Keratinocyte (primary cell): ENCODE results near the gene FGF19. TPM values are rescaled to one million over a fixed set of nuclear protein-coding genes. Genes with fewer than 3 reads are reported as not detected.

Experiments
- DNase-seq: peaks from one replicate; pipeline ENCODE4 v3.0.0-alpha.2; 2011; ENCODE audit warnings: low read depth, missing footprints, low spot score
- FAIRE-seq: peaks from 2 replicates; lab custom pipeline; 2011; peaks lifted over from hg19 to GRCh38; lab: Jason Lieb, UNC
- H2AFZ ChIP-seq: 2 replicates; pipeline ENCODE4 v1.6.0; 2012; ENCODE audit warnings: low read length, control low read depth, inconsistent platforms; ENCODE audit not compliant: control insufficient read depth
- H3K27ac ChIP-seq: 2 replicates; pipeline ENCODE4 v1.5.1; 2011; ENCODE audit warnings: low read length; ENCODE audit not compliant: control insufficient read depth, insufficient read depth
- H3K27me3 ChIP-seq: 3 replicates; pipeline ENCODE4 v1.6.0; 2011; ENCODE audit warnings: low read length; ENCODE audit not compliant: control insufficient read depth, insufficient read depth; ENCODE audit errors: extremely low read depth
- H3K36me3 ChIP-seq, 2 experiments: 2 replicates in 1 of 2; 3 replicates in 1 of 2; pipeline ENCODE4 v1.5.1; 2011; ENCODE audit warnings: low read length in 2 of 2, mild to moderate bottlenecking in 1 of 2; ENCODE audit not compliant: control insufficient read depth in 2 of 2, insufficient read depth in 2 of 2; ENCODE audit errors: extremely low read depth in 1 of 2
- H3K4me1 ChIP-seq: 3 replicates; pipeline ENCODE4 v1.5.1; 2011; ENCODE audit warnings: low read length; ENCODE audit not compliant: control insufficient read depth, insufficient read depth; ENCODE audit errors: extremely low read depth
- H3K4me2 ChIP-seq: 3 replicates; pipeline ENCODE4 v1.6.0; 2011; ENCODE audit warnings: low read depth, low read length; ENCODE audit not compliant: control insufficient read depth, insufficient read depth; ENCODE audit errors: extremely low read depth
- H3K4me3 ChIP-seq, 3 experiments: fragments of 200-600 bp in 1 of 3; sonication (generic) in 1 of 3; 2 replicates in 2 of 3; 3 replicates in 1 of 3; pipeline ENCODE4 v1.5.1; 2011 to 2016; ENCODE audit warnings: low read length in 3 of 3, mild to moderate bottlenecking in 3 of 3, control low read depth in 2 of 3, inconsistent platforms in 1 of 3, low read depth in 1 of 3, mixed read lengths in 1 of 3, mixed run types in 1 of 3, moderate library complexity in 1 of 3; ENCODE audit not compliant: control insufficient read depth in 2 of 3, insufficient read depth in 2 of 3; ENCODE audit errors: extremely low read depth in 1 of 3
- H3K79me2 ChIP-seq: 2 replicates; pipeline ENCODE4 v1.6.0; 2012; ENCODE audit warnings: low read length; ENCODE audit not compliant: control insufficient read depth, insufficient read depth
- H3K9ac ChIP-seq: 3 replicates; pipeline ENCODE4 v1.6.0; 2011; ENCODE audit warnings: low read length; ENCODE audit not compliant: control insufficient read depth, insufficient read depth; ENCODE audit errors: extremely low read depth
- H3K9me1 ChIP-seq: 3 replicates; pipeline ENCODE4 v1.6.0; 2011; ENCODE audit warnings: low read length; ENCODE audit not compliant: control insufficient read depth, insufficient read depth; ENCODE audit errors: extremely low read depth
- H3K9me3 ChIP-seq: 2 replicates; pipeline ENCODE4 v1.5.1; 2012; ENCODE audit warnings: low read depth, low read length; ENCODE audit not compliant: control insufficient read depth
- H4K20me1 ChIP-seq: 3 replicates; pipeline ENCODE4 v1.6.0; 2011; ENCODE audit warnings: low read length; ENCODE audit not compliant: control insufficient read depth, insufficient read depth; ENCODE audit errors: extremely low read depth
- EZH2 ChIP-seq: IDR thresholded peaks from one replicate; pipeline ENCODE4 v1.6.1; 2012; ENCODE audit warnings: inconsistent platforms, mild to moderate bottlenecking, low read length, moderate library complexity
- dilution Hi-C: fragments of 300-500 bp; cut with MboI; formaldehyde crosslinking; loops from one replicate; pipeline ENCODE4 v1.7.0; 2020; ENCODE audit warnings: low sequenced_read_pairs; ENCODE audit not compliant: extremely low pct_ligation_motif_present
- polyA plus RNA-seq, 5 experiments: library from polyadenylated mRNA; depleted of rRNA in 3 of 5; stranded (reverse) in 3 of 5; stranded (forward) in 1 of 5; unstranded in 1 of 5; fragments of >200 nt; gene quantifications; 1 replicate in 1 of 5; 2 replicates in 3 of 5; 3 replicates in 1 of 5; pipeline versions ENCODE4 v1.2.1 to v1.2.3, GENCODE V29; 2011 to 2012; ENCODE audit warnings: missing spikeins in 2 of 5, low read depth in 1 of 5, low replicate concordance in 1 of 5
- TF ChIP-seq, protein P1 (sequence below), 3 experiments: IDR thresholded peaks in 1 of 3; conservative IDR thresholded peaks in 1 of 3; optimal IDR thresholded peaks in 1 of 3; 2 replicates in 2 of 3; 3 replicates in 1 of 3; pipeline versions ENCODE3 to v1.5.1; 2011; ENCODE audit warnings: low read length in 3 of 3, mild to moderate bottlenecking in 3 of 3, moderate library complexity in 2 of 3, control low read depth in 1 of 3, inconsistent platforms in 1 of 3; ENCODE audit not compliant: insufficient read depth in 2 of 3; ENCODE audit errors: extremely low read depth in 1 of 3

Gene FGF19
- polyA plus RNA-seq, 1 donor (not counting 4 experiments of a cell fraction or from before 2014, with no cell fraction given) = 0.08 TPM

DNA sequence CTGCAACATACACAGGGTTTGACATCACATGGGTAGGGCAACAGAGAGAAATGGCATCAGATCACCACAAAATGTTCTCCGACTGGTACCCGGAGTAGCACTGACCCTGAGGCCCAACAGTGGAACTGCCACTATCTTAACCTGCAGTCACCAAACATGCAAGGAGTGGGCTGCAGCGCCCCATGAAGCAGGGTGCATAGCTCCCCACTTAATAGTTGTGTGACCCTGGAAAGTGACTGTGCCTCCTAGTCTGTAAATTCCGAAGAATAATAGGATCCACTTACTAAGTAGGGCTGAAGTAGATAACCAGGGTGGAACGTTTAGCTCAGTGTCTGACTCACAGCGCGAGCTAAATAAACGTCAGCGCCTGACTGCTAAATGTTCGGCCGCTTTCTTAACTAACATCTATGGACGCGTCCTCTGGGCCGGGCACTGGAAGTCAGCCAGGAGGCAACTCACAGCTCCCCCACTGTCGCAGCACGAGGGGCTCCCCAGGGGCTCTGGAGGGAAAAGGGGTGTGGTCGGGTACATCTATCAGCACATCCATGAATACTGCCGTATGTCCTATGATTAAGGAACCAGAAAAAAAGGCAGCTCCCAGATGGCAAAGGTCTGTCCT, 29.4 kb downstream of the FGF19 start:
- Histone ChIP-seq H3K4me1 (peaks cover 10% of the 10 kb centered on the region), H3K4me3 (peak overlapping the region; percentile 80 to 98 (median 84)), H3K36me3 (peaks cover 9 to 15% of the 10 kb centered on the region in 2 experiments), H3K4me2 (peak overlapping the region; percentile 97), H3K27me3 (no peaks in the 10 kb centered on the region), H3K27ac (peak overlapping the region; percentile 88), H3K9me3 (no peaks in the 10 kb centered on the region), H3K79me2 (peaks cover 27% of the 10 kb centered on the region), H2AFZ (no peak overlapping the region), H4K20me1 (peaks cover 2% of the 10 kb centered on the region), H3K9ac (peak overlapping the region; percentile 91), H3K9me1 (no peaks in the 10 kb centered on the region)
- FAIRE-seq = peak; percentile 71
- DNase-seq = no peak
- dilution Hi-C loops = no loop called here
- TF ChIP-seq EZH2 = no peak
- TF ChIP-seq, protein P1, sequence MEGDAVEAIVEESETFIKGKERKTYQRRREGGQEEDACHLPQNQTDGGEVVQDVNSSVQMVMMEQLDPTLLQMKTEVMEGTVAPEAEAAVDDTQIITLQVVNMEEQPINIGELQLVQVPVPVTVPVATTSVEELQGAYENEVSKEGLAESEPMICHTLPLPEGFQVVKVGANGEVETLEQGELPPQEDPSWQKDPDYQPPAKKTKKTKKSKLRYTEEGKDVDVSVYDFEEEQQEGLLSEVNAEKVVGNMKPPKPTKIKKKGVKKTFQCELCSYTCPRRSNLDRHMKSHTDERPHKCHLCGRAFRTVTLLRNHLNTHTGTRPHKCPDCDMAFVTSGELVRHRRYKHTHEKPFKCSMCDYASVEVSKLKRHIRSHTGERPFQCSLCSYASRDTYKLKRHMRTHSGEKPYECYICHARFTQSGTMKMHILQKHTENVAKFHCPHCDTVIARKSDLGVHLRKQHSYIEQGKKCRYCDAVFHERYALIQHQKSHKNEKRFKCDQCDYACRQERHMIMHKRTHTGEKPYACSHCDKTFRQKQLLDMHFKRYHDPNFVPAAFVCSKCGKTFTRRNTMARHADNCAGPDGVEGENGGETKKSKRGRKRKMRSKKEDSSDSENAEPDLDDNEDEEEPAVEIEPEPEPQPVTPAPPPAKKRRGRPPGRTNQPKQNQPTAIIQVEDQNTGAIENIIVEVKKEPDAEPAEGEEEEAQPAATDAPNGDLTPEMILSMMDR (optimal IDR thresholded peaks at IDR 0.05 in 1 of 3, IDR thresholded peaks at IDR 0.05 in 1 of 3, conservative IDR thresholded peaks at IDR 0.05 in 1 of 3; ENCODE audit: extremely low read depth in 1 of 3, insufficient read depth in 2 of 3, low read length in 3 of 3) = no peak

- Histone ChIP-seq H3K9me3 (no peaks in the 10 kb centered on the region), H3K36me3 (peaks cover 13 to 22% of the 10 kb centered on the region in 2 experiments), H3K9ac (no peak overlapping the region), H3K9me1 (no peaks in the 10 kb centered on the region), H4K20me1 (peaks cover 2% of the 10 kb centered on the region), H3K27me3 (no peaks in the 10 kb centered on the region), H3K4me2 (no peak overlapping the region), H2AFZ (no peak overlapping the region), H3K4me3 (no peak overlapping the region), H3K4me1 (peaks cover 17% of the 10 kb centered on the region), H3K79me2 (peaks cover 31% of the 10 kb centered on the region), H3K27ac (no peak overlapping the region)
- dilution Hi-C loops = no loop called here
- DNase-seq = no peak
- TF ChIP-seq, protein P1 (optimal IDR thresholded peaks at IDR 0.05 in 1 of 3, IDR thresholded peaks at IDR 0.05 in 1 of 3, conservative IDR thresholded peaks at IDR 0.05 in 1 of 3; ENCODE audit: extremely low read depth in 1 of 3, insufficient read depth in 2 of 3, low read length in 3 of 3) = no peak
- no peak for TF ChIP-seq EZH2
- FAIRE-seq = no peak
Measured at GRCh38 chr11:69671734-69672465, 31.9 kb downstream of the FGF19 start.
